Erythroblast (primary cell): ENCODE results near the gene ONECUT1.
A peak's percentile ranks its signal among the peaks of the same experiment; 100 is the strongest.

Experiments used
- DNase-seq, 2 experiments: peaks; one replicate each; lab custom pipeline; 2025; lab: John Stamatoyannopoulos, UW
- GATA1 ChIP-seq: IDR thresholded peaks from 2 replicates; pipeline ENCODE4 v1.6.1; 2011; ENCODE audit warnings: low read depth, mild to moderate bottlenecking, control low read depth, low read length, moderate library complexity
- POLR2A ChIP-seq: IDR thresholded peaks from 2 replicates; pipeline ENCODE4 v1.6.1; 2011; ENCODE audit warnings: mild to moderate bottlenecking, low read length

ONECUT1 gene

DNA sequence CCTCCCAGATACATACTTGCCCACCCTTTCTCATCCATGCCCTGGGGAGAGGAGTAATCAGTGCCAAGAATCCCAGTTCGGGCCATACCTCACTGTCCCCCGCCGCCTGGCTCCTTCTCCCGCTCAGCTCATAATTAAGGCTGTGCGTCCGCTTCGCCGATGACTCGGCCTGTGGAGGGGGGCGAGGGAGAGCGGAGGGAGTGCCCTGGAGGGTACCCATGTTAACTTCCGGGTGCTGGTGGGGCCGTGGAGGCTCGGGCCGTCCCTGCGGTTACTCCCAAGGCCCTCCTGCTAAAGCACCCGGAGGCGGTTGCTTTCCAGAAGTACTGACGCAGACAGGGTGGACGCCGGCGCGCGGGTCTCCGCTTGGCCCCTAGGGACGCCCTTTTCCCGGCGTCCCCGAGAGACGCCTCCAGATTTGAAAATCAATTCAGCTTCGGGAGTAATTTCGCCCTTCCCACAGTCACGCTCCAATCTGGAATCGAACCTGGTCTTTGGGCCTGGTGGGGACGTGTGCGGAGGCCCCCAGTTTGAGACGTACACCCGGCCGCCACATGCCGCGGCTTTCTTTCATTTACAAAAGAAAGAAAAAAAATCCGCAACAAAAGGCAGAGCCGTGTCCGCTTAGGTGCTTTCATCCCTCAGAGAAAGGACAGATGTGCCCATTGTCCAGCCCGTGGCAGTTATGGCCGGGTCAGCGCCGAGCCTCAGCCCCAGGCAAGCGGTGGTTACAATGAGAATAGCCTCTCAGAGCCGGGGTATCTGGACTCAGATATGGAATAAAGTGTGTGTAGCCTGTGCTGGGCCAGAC, 1.0 kb upstream of the ONECUT1 start:
- DNase-seq = no peak
- no peak for TF ChIP-seq POLR2A
- no peak for TF ChIP-seq GATA1

DNA sequence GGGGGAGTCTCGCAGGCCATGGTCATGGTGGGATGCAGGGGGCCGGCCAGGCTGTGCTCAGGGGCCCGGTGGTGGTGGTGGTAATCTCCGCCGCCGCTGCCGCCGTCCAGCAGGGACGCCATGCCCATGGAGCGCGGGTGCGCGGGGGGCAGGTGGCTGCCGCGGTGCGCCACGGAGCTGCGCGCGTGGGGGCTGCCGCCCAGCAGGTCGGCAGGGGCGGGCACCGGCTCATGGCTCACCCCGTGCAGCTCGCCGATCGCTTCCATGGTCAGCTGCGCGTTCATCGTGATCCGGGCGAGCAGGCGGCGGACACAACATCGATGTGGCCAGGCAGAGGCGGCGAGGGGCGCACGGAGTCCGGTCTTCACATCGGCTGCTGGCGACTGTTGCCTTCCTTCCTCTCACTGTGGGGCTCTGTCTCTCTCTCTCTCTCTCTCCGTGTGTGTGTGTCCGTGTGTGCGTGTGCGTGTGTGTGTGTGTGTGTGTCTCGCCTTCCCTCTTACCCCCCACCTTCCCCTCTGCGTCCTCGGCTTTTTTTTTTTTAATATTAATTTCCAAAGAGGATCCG, 451 bp downstream of the ONECUT1 start:
- peak; percentile 11 to 20 for DNase-seq
- TF ChIP-seq GATA1 (no peak), POLR2A (no peak)

DNA sequence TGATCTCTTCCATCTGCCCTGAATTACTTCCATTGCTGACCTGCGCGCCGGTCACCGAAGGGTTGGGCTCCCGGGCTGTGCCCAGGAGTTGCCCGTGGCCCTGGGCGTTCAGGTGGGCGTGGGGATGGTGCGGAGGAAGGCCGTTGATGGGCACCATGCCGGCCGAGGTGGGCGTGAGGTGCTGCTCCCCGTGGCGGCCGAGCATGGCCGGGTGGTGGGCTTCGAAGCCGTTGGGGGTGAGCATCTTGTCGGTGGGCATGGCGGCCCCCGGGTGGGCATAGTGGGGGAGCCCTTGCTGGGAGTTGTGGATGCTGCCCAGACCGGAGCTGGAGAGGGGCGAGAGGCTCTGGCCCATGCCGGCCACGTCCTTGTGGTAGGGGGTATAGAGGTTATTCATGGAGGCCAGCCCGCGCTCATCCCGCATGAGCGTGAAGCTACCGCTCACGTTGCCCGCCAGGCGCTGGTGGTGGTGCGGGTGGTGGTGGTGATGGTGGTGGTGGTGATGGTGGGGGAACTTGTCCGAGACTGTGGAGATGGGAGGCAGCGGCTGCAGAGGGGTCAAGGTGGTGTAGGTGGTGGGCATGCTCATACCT, 1.0 kb downstream of the ONECUT1 start:
- TF ChIP-seq GATA1 (no peak), POLR2A (no peak)
- DNase-seq = no peak

DNA sequence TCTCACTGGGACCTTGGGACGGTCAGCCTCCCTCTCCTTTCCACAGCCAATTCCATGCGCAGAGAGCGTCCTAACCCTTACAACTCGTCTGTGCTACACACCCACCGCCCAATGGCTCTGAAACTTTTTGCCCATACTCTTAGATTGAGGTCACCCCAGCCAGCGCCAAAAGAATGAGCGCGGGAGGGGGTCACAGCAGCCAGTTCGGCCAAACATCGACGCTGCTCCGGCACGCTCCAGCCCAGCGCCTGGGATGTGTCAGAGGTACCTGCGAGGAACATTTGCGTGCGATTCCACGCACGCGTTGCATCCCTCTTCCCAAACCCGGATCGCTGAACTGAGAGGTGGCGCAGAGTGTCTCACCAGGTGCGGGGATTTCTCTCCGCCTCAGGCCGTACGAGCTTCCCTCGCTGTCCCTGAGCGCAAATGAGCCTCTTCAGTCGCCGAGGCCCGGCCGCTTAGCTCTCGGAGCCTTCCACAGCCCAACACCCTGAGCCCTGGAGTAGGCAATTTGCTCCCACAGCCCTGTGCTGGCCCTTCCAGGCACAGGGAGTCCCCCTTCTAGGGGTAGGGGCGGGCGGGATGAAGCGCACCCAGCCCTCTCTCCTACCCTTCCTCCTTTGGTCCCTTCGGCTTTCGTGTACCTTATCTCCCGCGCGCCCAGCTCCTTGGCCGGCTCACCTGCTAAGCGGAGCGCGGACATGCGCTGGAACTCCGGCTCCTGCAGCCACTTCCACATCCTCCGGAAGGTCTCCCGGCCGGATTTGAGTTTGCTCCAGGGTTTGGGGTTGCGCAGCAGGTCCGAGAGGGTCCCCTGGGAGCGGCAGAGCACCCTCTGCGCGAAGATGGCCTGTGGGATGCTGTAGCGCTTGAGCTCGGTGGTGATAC, 1.8 kb downstream of the ONECUT1 start:
- DNase-seq = no peak

DNA sequence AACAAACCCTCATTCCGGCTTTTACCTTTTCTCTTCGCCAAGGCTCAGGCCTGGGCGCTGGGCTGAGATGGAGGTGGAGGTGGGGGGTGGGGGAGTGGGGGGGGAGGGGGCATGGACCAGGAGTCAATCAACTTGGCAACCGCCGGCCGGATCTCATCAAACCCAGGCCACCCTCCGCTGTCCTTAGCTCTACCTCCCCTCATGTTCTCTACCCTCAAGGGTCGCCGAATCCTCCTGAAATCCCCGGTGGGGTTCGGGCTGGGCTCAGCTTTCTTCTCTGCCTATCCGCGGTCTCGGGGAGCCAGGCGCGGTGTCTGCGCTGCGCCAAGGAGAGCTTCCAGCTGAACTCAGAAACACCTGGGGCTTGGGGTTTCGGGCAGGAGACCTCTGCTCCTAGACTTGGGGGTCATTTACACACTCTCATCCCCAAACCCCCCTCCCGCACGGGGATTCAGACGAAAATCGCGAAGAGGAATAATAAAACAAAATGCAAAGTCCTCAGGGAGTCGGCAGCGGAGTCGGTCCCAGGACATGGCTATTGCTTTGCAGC, 2.5 kb downstream of the ONECUT1 start:
- no peak for DNase-seq

More for the DNA sequence above, 1.8 kb downstream of the ONECUT1 start:
- TF ChIP-seq POLR2A (no peak), GATA1 (no peak)

DNA sequence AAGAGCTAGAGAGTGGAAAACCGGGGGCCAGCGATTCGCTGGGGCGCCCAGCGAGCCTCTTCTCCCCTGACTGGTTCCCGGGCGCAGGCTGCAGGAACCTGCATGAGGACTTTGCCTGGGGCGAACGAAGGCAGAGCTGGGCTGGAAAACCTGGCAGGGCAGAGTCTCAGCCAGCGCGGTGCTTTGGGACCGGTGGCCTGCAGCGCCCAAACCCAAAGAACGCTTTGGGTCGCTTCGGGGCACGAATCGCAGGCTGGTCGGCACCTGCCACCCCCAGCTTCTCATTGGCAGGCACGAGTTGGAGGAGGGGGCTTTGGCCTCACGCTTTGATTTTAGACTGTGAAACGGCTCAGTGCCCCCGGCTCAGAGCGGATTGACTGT, 3.0 kb downstream of the ONECUT1 start:
- DNase-seq = no peak
- TF ChIP-seq POLR2A (no peak), GATA1 (no peak)

More for the DNA sequence above, 2.5 kb downstream of the ONECUT1 start:
- TF ChIP-seq GATA1 (no peak), POLR2A (no peak)

DNA sequence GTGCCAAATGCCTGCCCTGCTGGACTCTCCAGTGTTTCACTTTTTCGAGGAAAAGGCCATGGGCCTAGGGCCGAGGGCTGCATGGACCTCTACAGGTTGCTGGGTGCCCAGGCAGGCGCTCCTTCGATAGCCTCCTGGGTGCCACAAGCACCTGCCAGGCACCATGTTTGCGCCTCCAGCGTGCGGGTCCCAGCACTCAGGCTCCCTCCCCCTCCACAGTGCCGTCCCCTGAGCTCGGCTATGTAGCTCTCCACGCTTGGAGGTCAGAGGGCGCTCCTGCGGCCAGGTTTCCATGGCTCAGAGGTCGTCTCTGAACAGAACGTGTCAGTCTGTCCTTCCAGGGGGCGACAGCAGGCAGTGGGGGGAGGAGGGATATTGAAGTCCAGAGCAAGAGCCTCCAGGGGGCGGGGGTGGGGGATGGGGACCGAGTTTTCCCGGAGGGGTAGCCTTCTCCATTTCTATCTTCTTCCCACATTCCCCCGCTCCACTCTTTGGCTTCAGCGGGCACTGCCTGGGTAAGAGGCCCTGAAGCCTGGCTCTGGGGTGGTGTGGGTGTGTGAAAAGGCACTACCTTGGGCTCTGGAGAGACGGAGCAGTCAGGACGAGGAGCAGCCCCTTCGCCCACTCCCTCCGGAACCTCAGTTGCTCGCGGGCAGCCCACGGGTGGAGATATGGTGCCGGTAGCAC, 3.6 kb downstream of the ONECUT1 start:
- DNase-seq = no peak
- TF ChIP-seq GATA1 (no peak), POLR2A (no peak)

DNA sequence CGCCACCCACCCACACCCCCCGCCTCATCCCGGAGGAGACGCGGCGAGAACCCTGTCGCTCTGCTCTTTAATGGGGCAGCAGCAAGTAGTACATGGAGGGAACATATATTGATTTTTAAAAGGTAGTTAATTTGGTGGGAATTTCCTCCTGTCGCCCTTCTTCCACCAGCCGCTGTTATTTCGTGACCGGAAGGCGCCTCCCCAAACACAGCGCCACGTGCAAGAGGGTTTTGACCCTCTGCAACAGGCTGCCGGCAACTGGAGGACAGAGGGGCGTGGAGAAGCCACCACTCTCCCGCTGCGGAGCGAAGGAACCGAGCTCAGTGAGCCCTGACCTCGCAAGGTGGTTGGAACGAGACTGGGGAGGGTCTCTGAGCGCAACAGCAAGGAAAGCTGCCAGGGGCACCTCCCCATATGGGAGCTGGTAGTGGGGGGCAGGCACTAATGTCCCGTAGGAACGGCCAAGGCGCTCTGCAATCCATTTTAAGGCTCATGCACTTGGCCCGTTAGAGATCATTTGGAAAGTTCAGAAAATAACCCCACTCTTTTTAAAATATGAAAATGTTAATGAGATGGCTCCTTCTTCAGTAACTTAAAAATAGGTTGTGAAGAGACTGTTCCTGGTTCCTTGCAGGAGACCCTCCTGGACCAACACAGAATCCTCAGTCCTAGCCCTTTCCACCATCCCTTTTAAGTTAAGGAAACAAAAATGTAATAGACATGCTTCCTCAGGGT, 4.3 kb downstream of the ONECUT1 start:
- no peak for TF ChIP-seq POLR2A
- no peak for TF ChIP-seq GATA1

DNA sequence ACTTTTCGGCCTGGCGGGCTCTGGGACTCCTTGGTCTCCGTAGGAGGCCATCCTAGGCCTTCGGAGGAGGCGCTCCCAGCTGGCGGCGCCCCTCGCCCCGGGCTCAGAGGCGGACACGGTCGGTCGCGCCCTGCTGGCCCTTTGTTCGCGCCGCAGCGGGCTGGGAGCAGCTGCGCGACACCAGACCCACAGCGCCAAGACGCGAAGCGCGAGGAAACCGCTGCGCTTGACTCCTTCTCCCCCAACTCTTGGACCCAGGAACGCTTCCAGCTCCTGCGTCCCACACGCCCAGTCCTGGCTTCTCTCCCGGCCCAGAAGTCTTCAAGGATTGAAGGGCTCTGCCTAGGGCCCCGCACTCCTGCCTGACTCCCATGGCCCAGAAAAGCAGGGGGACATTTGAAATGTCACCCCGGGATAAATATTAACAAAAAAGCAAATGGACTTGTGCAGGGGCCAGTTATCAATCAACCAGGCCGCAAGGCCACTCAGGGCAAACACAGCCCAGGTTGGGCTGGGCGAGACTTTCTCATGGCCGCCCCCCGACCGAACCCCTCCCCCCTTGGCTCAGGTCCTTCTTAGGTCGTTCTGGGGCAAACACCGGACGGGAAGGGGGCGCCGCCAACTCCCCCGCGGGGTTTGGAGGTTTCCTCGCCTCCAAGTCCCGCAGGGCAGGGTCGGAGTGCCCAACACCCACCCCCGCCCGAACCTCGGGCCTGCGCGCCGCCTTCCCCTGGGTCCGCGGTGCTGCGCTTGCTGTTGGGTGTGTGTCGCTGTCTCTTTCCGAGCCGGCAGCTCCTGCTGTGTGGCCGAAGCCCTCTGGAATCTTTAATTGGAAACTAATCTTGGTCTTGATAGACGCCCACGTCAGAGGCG, 5.1 kb downstream of the ONECUT1 start:
- no peak for DNase-seq
- TF ChIP-seq GATA1 (no peak), POLR2A (no peak)

More for the DNA sequence above, 4.3 kb downstream of the ONECUT1 start:
- no peak for DNase-seq

DNA sequence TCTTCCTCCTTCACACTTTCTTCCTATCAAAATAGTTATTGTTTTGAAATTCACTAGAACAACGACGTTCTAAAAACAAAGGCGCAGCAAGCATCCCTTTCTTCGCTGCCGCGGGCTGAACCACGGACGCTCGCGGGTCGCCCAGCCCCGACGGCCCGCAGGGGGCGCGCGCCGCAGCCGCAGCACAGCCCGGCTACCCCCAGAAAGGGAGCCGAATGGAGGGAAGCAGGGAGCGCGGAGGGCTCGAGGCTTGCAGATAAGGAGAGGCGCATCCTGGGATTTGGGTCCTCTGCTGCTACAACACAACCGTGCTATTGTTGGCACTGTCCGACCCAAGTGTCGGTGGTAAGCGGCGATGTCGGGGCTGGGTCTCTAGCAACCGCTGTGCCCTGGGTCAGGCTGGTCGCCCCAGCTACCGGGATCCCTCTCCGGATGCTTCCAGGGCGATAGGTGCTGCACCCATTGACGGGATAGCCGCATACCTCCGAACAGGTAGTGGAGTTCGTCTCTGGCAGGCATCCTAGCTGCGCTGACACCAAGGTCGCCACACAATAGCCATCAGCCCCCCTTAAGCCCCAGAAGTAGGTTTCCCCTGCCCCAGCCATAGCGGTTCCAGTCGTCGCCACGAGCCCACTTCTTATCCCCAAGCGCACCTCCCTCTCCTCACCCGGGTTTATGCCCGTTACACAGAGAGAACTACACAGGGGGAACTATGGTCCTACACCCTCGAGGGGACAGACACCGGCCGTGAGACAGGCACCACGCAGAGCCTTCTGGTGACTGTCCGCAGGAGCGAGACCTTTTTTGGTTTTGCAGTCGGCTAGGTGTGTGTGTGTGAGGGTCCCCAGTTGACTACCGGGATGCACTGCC, 6.0 kb downstream of the ONECUT1 start:
- TF ChIP-seq GATA1 (no peak), POLR2A (no peak)
- DNase-seq = peak; percentile 15 to 36
